Panc1 (cell line): ENCODE measurements around the gene SETD5. TPM values are rescaled to one million over a fixed set of nuclear protein-coding genes. Genes with fewer than 3 reads are reported as not detected.

Experiments
- ATAC-seq: fragments of 200-7000 bp; cut with Tn5 transposase; 2 replicates; pipeline ENCODE4 v1.9.1; 2020; ENCODE audit warnings: mild to moderate bottlenecking, moderate library complexity
- BruUV-seq: library from RNA; stranded (reverse); fragments of 400-500 nt; replicated peaks from 2 replicates; lab custom pipeline; 2021; lab: Mats Ljungman, UMichigan
- CTCF ChIA-PET: fragments of 300-600 bp; sonication (Branson Sonifier 250); formaldehyde crosslinking; loops from one replicate; lab custom pipeline; 2022; ENCODE audit warnings: antibody characterized with exemption; lab: Charles Lee
- POLR2A ChIA-PET: fragments of 300-600 bp; sonication (Branson Sonifier 250); formaldehyde crosslinking; loops from one replicate; lab custom pipeline; 2022; ENCODE audit warnings: antibody characterized with exemption; lab: Charles Lee
- DNase-seq: peaks from one replicate; pipeline ENCODE4 v3.0.0-alpha.2; 2010; ENCODE audit warnings: low read depth, low spot score
- H3K27ac ChIP-seq: 2 replicates; pipeline ENCODE4 v1.5.1; 2011; ENCODE audit warnings: mild to moderate bottlenecking, low read length, inconsistent platforms
- H3K27me3 ChIP-seq: fragments of 200-500 bp; sonication (Bioruptor generic); 2 replicates; pipeline ENCODE4 v1.6.0; 2014; ENCODE audit warnings: low read length, inconsistent platforms; ENCODE audit not compliant: control insufficient read depth, insufficient read depth
- H3K36me3 ChIP-seq: fragments of 200-500 bp; sonication (Bioruptor generic); 2 replicates; pipeline ENCODE4 v1.5.1; 2014; ENCODE audit warnings: inconsistent platforms, mild to moderate bottlenecking, low read length, moderate library complexity; ENCODE audit not compliant: control insufficient read depth, insufficient read depth
- H3K4me1 ChIP-seq: 2 replicates; pipeline ENCODE4 v1.5.1; 2011; ENCODE audit warnings: inconsistent platforms, mild to moderate bottlenecking, low read length, moderate library complexity; ENCODE audit not compliant: control insufficient read depth, insufficient read depth
- H3K4me3 ChIP-seq, 2 experiments: 2 replicates each; pipeline ENCODE4 v1.5.1; 2011 to 2012; ENCODE audit warnings: low read depth in 2 of 2, low read length in 2 of 2, mild to moderate bottlenecking in 2 of 2, inconsistent platforms in 1 of 2, moderate library complexity in 1 of 2
- H3K9me3 ChIP-seq: fragments of 200-500 bp; sonication (Bioruptor generic); 2 replicates; pipeline ENCODE4 v1.5.1; 2014; ENCODE audit warnings: low read depth, mild to moderate bottlenecking, inconsistent platforms, low read length, moderate library complexity; ENCODE audit not compliant: control insufficient read depth, insufficient read depth
- CTCF ChIP-seq: fragments of 450-650 bp; IDR thresholded peaks from 2 replicates; pipeline ENCODE4 v1.5.1; 2017; ENCODE audit warnings: mild to moderate bottlenecking
- POLR2AphosphoS5 ChIP-seq: IDR thresholded peaks from 2 replicates; pipeline ENCODE4 v1.6.1; 2012; ENCODE audit warnings: mild to moderate bottlenecking, low read depth, low read length, moderate library complexity
- REST ChIP-seq, 2 experiments: IDR thresholded peaks; 2 replicates each; pipeline ENCODE4 v1.6.1; 2011 to 2012; ENCODE audit warnings: low read depth in 2 of 2, control low read depth in 1 of 2, low read length in 1 of 2, mild to moderate bottlenecking in 1 of 2, moderate library complexity in 1 of 2; ENCODE audit not compliant: insufficient read depth in 1 of 2
- SIN3A ChIP-seq: IDR thresholded peaks from 2 replicates; pipeline ENCODE4 v1.6.1; 2012; ENCODE audit warnings: low read depth, mild to moderate bottlenecking, low read length, moderate library complexity, borderline replicate concordance; ENCODE audit not compliant: insufficient read depth
- TCF7L2 ChIP-seq: IDR thresholded peaks from 2 replicates; pipeline ENCODE4 v1.6.1; 2011; ENCODE audit warnings: mild to moderate bottlenecking, low read depth, low read length, inconsistent platforms
- in situ Hi-C: cut with HindIII; loops from 2 replicates; pipeline ENCODE4 v1.10.0; 2016; ENCODE audit warnings: low sequenced_read_pairs, low pct_unique_long_range_greater_than_20kb
- intact Hi-C: fragments of 100-400 bp; cut with micrococcal nuclease; formaldehyde crosslinking; loops from one replicate; pipeline ENCODE4 v1.10.0; 2022; ENCODE audit not compliant: unreplicated experiment
- total RNA-seq: library from RNA; stranded (reverse); gene quantifications from one replicate; pipeline ENCODE4 v1.2.1, GENCODE V29; 2021; ENCODE audit not compliant: unreplicated experiment

The SETD5 gene
- total RNA-seq, 1 experiment from 2014 or later, result 69.4 TPM

- ChIA-PET CTCF (no interaction called here), POLR2A (no interaction called here)
- TF ChIP-seq SIN3A (no peak), CTCF (no peak)
- BruUV-seq, result no TSS peak
- intact Hi-C loops (loop anchor here (5.0 kb wide), 1 partner anchor 206 kb away; no protein-coding TSS in a partner anchor), in situ Hi-C loops (no loop called here)
- DNase-seq, result no peak
- Histone ChIP-seq H3K9me3 (no peaks in the 10 kb centered on the region), H3K4me3 (no peak overlapping the region), H3K36me3 (no peaks in the 10 kb centered on the region), H3K27me3 (no peaks in the 10 kb centered on the region), H3K27ac (no peak overlapping the region), H3K4me1 (no peaks in the 10 kb centered on the region)
- no peak for ATAC-seq
These were observed 103.8 kb downstream of the SETD5 start for GRCh38 chr3:9501226-9501625.

- peak; percentile 62 for DNase-seq
- ChIA-PET POLR2A (no interaction called here), CTCF (interaction anchor here (0.6 to 1.0 kb wide), 2 partner anchors 11 to 227 kb away, joined by 3 to 4 read pairs; no protein-coding TSS in a partner anchor)
- Histone ChIP-seq H3K4me3 (no peak overlapping the region), H3K4me1 (no peaks in the 10 kb centered on the region), H3K9me3 (no peaks in the 10 kb centered on the region), H3K27me3 (no peaks in the 10 kb centered on the region), H3K36me3 (no peaks in the 10 kb centered on the region), H3K27ac (no peak overlapping the region)
- BruUV-seq, result no TSS peak
- ATAC-seq, result peak; percentile 75
- peak; percentile 89 for TF ChIP-seq CTCF
- TF ChIP-seq POLR2AphosphoS5, result no peak
- in situ Hi-C loops (no loop called here), intact Hi-C loops (loop anchor here (5.0 kb wide), 1 partner anchor 204 kb away; no protein-coding TSS in a partner anchor)
These were observed 105.9 kb downstream of the SETD5 start for GRCh38 chr3:9503283-9503682.

- ATAC-seq, result 0 out of 2 replicates have a peak, but pooled peaks have one; percentile 27
- no peak overlapping the region for H3K4me3 ChIP-seq
- ChIA-PET CTCF (no interaction called here), POLR2A (no interaction called here)
- no peaks in the 10 kb centered on the region for H3K9me3 ChIP-seq
- BruUV-seq, result no TSS peak
- no peak for DNase-seq
- no peaks in the 10 kb centered on the region for H3K4me1 ChIP-seq
- no peak overlapping the region for H3K27ac ChIP-seq
- H3K27me3 ChIP-seq, result no peaks in the 10 kb centered on the region
- H3K36me3 ChIP-seq, result no peaks in the 10 kb centered on the region
- in situ Hi-C loops (no loop called here), intact Hi-C loops (no loop called here)
- TF ChIP-seq TCF7L2 (no peak), SIN3A (no peak), POLR2AphosphoS5 (no peak), CTCF (no peak), REST (IDR thresholded peaks at IDR 0.05; ENCODE audit: insufficient read depth in 1 of 2, low read depth in 2 of 2, low read length in 1 of 2) (no peak)
These were observed 110.5 kb downstream of the SETD5 start for GRCh38 chr3:9507586-9508578.
